ENCODE measurements around the gene ITPR3.

GRCh38 chr6:33727932-33728331 lies 106.8 kb downstream of the ITPR3 start:
- TF ChIP-seq CTCF (IDR thresholded peaks at IDR 0.05; ENCODE audit: low read depth, low read length, missing input control) (no peak), FOXA1 (IDR thresholded peaks at IDR 0.05) (no peak), YY1 (IDR thresholded peaks at IDR 0.05) (no peak), TAF1 (conservative IDR thresholded peaks at IDR 0.05) (no peak), RAD21 (IDR thresholded peaks at IDR 0.05) (no peak), REST (IDR thresholded peaks at IDR 0.05) (no peak), EGR1 (IDR thresholded peaks at IDR 0.05; ENCODE audit: low read depth in 2 of 2) (no peak), JUND (IDR thresholded peaks at IDR 0.05) (no peak), SP1 (IDR thresholded peaks at IDR 0.05) (no peak), GABPA (IDR thresholded peaks at IDR 0.05 in 1 of 2, conservative IDR thresholded peaks at IDR 0.05 in 1 of 2) (no peak), RXRA (IDR thresholded peaks at IDR 0.05) (no peak)
- TF ChIP-seq, protein P1, sequence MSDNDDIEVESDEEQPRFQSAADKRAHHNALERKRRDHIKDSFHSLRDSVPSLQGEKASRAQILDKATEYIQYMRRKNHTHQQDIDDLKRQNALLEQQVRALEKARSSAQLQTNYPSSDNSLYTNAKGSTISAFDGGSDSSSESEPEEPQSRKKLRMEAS (IDR thresholded peaks at IDR 0.05): no peak
- TF ChIP-seq, protein P2, sequence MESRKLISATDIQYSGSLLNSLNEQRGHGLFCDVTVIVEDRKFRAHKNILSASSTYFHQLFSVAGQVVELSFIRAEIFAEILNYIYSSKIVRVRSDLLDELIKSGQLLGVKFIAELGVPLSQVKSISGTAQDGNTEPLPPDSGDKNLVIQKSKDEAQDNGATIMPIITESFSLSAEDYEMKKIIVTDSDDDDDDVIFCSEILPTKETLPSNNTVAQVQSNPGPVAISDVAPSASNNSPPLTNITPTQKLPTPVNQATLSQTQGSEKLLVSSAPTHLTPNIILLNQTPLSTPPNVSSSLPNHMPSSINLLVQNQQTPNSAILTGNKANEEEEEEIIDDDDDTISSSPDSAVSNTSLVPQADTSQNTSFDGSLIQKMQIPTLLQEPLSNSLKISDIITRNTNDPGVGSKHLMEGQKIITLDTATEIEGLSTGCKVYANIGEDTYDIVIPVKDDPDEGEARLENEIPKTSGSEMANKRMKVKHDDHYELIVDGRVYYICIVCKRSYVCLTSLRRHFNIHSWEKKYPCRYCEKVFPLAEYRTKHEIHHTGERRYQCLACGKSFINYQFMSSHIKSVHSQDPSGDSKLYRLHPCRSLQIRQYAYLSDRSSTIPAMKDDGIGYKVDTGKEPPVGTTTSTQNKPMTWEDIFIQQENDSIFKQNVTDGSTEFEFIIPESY (IDR thresholded peaks at IDR 0.05): no peak
- TF ChIP-seq, protein P3, sequence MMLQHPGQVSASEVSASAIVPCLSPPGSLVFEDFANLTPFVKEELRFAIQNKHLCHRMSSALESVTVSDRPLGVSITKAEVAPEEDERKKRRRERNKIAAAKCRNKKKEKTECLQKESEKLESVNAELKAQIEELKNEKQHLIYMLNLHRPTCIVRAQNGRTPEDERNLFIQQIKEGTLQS (IDR thresholded peaks at IDR 0.05): no peak
